HG02759 (cell line): Measurements from ENCODE around the gene SLC39A12.

ENCODE experiments used
- ATAC-seq: cut with Tn5 transposase; IDR thresholded peaks from one replicate; pipeline ENCODE4 v1.9.1; 2021; ENCODE audit warnings: mild to moderate bottlenecking, moderate library complexity; ENCODE audit not compliant: unreplicated experiment

Gene SLC39A12

GRCh38 chr10:17961551-17962422 lies 10.1 kb downstream of the SLC39A12 start:
- ATAC-seq, result no peak

GRCh38 chr10:17963431-17963830 lies 11.7 kb downstream of the SLC39A12 start:
- no peak for ATAC-seq

GRCh38 chr10:17965649-17966235 lies 14.0 kb downstream of the SLC39A12 start:
- no peak for ATAC-seq

- ATAC-seq, result no peak
Observed at GRCh38 chr10:17974505-17974904, 22.8 kb downstream of the SLC39A12 start.

GRCh38 chr10:17980846-17981565 lies 29.3 kb downstream of the SLC39A12 start:
- ATAC-seq, result no peak

GRCh38 chr10:17981766-17982380 lies 30.2 kb downstream of the SLC39A12 start:
- no peak for ATAC-seq

- ATAC-seq, result peak; percentile 96
Observed at GRCh38 chr10:17984056-17984455, 32.3 kb downstream of the SLC39A12 start.

- ATAC-seq, result no peak
Observed at GRCh38 chr10:17984563-17984962, 32.8 kb downstream of the SLC39A12 start.

GRCh38 chr10:17989908-17990767 lies 38.4 kb downstream of the SLC39A12 start:
- ATAC-seq, result peak; percentile 96

GRCh38 chr10:17992266-17992665 lies 40.5 kb downstream of the SLC39A12 start:
- no peak for ATAC-seq

GRCh38 chr10:17993361-17993760 lies 41.6 kb downstream of the SLC39A12 start:
- ATAC-seq, result no peak

GRCh38 chr10:18000601-18001000 lies 48.9 kb downstream of the SLC39A12 start:
- ATAC-seq, result no peak

GRCh38 chr10:18005445-18005780 lies 53.7 kb downstream of the SLC39A12 start:
- ATAC-seq, result no peak

- no peak for ATAC-seq
Observed at GRCh38 chr10:18005781-18006456, 54.2 kb downstream of the SLC39A12 start.

- ATAC-seq, result no peak
Observed at GRCh38 chr10:18008986-18009385, 57.3 kb downstream of the SLC39A12 start.

GRCh38 chr10:18010050-18010449 lies 58.3 kb downstream of the SLC39A12 start:
- no peak for ATAC-seq

- no peak for ATAC-seq
Observed at GRCh38 chr10:18020523-18020922, 68.8 kb downstream of the SLC39A12 start.

GRCh38 chr10:18021725-18022480 lies 70.2 kb downstream of the SLC39A12 start:
- no peak for ATAC-seq
